Inflammatory macrophage (primary cell): ENCODE results near the gene GM2A.
A peak's percentile ranks its signal among the peaks of the same experiment; 100 is the strongest.
"Not testable (repeated sequence)": the region's sequence is repeated elsewhere in the genome, so short reads cannot be mapped to it uniquely, and the experiment has no call there.

Experiments used
- DNase-seq, 2 donors: peaks; one replicate each; pipeline ENCODE4 v3.0.0-alpha.2; 2020 to 2022

GM2A gene

DNA sequence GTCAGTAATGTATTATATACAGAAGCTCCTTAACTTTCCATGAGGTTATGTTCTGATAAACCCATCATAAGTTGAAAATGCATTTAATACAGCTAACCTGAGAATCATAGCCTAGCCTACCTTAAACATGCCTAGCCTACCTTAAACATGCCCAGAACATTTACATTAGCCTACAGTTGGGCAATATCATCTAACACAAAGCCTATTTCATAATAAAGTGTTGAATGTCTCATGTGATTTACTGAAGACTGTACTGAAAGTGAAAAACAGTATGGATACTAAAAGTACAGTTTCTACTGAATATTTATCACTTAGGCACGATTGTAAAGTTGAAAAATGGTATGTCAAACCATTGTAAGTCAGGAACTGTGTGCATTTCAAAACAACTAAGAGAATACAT, 1.6 kb downstream of the GM2A start:
- peak in 1 of 2 donors; percentile 37 for DNase-seq

DNA sequence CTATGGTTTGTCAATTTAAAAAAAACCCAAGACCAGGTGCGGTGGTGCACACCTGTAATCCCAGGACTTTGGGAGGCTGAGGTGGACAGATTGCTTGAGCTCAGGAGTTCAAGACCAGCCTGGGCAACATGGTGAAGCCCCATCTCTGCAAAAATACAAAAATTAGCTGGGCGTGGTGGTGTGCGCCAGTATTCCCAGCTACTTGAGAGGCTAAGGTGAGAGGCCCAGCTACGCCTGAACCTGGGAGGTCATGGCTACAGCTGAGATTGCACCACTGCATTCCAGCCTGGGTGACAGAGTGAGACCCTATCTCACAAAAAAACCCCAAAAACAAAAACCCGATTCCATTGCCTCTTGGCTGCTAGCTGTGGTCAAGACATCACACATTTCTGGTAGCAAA, 2.0 kb downstream of the GM2A start:
- DNase-seq: not testable (repeated sequence)

DNA sequence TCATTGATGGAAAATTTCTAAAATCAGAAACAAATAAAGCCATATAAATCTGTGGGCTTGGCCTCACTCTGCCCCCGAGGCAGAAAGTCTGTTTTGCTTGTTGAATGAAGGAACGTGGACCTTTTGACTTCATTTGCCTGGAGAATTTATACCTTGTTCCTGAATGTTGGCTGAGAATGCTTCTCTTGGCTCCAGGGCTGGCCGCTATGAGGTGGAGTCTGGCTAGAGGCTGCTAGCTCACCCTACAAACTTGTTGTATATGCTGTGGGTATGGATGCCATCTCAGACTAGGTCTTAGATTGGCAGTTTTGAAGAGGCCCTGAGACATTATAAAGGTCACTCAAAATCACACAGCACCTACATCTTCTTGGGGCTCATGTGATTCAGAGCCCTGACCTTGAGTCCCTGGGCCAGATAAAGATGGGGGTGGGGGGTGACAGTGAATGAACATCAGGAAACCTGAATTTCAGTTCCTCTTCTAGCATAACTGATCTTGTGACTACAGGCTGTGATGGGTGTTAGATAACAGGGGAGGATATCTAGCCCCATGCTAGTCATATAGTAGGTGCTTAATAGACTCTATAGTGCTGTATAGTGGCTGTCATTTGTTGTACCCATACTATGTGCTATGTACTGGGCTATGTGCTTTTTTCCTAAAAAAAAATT, 2.8 kb downstream of the GM2A start:
- peak; percentile 82 to 87 for DNase-seq

GRCh38 chr5:151257731-151258181, 4.8 kb downstream of the GM2A start:
- peak; percentile 71 to 83 for DNase-seq

DNA sequence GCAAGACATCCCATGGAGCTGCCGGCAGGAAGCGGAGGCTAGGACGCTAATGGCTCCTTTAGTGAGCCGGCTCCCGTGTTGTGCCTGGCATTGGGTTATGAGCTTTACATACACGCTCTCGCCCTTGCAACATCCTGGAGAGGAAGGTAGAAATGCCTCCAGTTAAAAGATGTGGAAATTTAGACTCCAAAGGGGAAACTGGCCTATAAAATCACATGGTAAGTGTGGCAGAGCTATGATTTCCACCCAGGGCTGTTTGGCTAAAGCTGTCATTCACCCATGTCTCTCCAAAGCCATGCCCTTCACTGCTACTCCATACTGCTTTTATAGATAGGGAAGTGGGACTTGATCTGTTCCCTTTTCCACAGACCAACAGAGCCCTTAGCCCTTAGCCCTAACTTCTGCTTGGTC, 5.2 kb downstream of the GM2A start:
- peak; percentile 95 to 97 for DNase-seq

- peak; percentile 71 to 91 for DNase-seq
These were observed 5.8 kb downstream of the GM2A start for GRCh38 chr5:151258816-151259215.

DNA sequence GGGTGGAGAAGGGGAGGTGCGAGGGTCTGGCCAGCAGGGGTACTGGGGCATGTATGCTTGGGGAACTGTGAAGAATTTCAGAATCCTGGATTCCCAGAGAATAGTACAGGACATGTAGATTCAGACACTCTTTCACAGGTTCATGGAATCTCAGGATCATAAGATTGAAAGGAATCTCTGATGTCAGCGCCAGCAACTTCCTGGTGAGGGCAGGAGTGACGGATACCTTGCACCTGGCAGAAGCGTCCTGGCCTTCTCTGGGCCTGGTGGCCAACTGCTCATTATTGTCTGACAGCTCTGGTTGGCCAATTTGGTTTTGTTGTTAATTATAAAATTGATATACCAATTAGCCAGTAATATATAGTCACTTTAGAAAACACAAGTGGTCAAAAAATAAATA, 6.9 kb downstream of the GM2A start:
- DNase-seq: no peak

GRCh38 chr5:151262532-151262931, 9.5 kb downstream of the GM2A start:
- no peak for DNase-seq

DNA sequence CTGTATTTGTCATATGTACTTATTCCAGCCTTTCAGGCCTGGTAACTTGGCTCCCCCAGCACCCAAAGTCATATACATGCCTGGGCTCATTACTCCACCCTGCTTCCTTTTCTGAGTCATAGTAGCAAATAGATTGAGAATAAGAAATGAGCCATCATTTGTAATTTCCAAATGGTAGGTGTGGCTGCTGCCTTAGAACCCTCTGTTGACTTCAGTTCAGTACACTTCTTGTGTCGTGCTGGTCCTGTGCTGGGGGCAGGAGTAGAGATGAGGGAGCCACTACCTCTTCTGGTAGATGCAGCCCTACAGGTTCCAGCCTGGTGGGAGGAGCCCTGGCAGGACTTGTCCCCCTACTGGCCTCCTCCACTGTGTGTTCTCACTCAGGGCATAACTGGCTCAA, 11.1 kb downstream of the GM2A start:
- DNase-seq: peak; percentile 46 to 70

DNA sequence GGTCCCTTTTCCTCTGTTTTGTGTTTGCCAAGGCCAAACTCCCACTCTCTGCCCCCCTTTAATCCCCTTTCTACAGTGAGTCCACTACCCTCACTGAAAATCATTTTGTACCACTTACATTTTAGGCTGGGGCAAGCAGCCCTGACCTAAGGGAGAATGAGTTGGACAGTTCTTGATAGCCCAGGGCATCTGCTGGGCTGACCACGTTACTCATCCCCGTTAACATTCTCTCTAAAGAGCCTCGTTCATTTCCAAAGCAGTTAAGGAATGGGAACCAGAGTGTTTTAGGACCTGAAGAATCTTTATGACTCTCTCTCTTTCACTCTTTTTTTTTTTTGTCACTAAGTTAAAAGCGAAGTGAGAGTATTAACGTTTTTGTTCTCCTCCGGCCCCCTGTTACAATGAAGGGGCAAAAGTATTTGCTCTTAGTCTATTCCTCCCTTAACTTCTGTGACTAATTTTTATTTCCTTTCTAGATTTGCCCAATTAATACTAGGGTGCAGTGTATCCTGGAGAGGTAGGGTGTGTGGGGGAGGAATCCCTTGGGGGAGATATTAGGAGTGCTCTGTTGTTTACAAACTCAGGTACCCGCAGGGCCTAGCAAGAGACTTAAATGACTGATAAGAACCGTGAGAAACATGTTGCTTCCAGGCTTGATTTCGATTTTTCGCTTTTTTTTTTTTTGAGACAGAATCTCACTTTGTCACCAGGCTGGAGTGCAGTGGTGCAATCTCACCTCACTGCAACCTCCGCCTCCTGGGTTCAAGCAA, 14.7 kb downstream of the GM2A start:
- DNase-seq: no peak

GRCh38 chr5:151270599-151270998, 17.6 kb downstream of the GM2A start:
- peak; percentile 48 to 56 for DNase-seq

GRCh38 chr5:151271336-151271735, 18.4 kb downstream of the GM2A start:
- peak in 1 of 2 donors; percentile 65 for DNase-seq

GRCh38 chr5:151274666-151275065, 21.7 kb downstream of the GM2A start:
- DNase-seq: no peak

DNA sequence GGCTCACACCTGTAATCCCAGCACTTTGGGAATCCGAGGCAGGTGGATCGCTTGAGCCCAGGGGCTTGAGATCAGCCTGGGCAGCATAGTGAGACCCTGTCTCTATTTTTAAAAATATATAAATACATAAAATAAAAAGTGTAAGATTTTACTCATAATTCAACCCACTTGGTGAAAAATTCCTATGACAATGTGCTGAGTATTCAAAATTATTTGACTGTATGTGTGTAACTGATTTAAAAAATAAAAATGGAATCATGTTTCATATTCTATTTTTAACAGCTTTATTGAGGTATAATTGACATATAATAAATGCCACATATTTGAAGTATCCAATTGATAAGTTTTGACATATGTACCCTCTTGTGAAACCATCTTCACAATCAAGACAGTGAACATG, 22.8 kb downstream of the GM2A start:
- no peak for DNase-seq

GRCh38 chr5:151278845-151279244, 25.9 kb downstream of the GM2A start:
- no peak for DNase-seq

DNA sequence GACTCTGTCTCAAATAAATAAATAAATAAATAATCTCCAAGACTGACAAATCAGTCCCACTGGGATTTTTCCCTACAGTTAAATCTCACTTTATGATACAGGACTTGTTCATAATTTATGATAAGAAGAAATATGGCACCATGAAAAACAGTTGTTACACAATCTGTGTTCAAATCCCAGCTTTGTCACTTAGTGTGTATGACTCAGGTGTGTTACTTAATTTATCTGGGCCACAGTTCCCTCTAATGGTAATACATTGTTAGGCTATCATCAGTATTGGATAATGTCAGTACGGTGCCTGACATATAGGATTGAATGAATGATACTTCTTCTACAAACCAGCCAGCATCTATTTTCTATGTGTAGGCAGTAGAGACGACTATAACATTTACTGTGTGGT, 27.5 kb downstream of the GM2A start:
- DNase-seq: no peak

- DNase-seq: no peak
These were observed 28.1 kb downstream of the GM2A start for GRCh38 chr5:151281001-151281639.

DNA sequence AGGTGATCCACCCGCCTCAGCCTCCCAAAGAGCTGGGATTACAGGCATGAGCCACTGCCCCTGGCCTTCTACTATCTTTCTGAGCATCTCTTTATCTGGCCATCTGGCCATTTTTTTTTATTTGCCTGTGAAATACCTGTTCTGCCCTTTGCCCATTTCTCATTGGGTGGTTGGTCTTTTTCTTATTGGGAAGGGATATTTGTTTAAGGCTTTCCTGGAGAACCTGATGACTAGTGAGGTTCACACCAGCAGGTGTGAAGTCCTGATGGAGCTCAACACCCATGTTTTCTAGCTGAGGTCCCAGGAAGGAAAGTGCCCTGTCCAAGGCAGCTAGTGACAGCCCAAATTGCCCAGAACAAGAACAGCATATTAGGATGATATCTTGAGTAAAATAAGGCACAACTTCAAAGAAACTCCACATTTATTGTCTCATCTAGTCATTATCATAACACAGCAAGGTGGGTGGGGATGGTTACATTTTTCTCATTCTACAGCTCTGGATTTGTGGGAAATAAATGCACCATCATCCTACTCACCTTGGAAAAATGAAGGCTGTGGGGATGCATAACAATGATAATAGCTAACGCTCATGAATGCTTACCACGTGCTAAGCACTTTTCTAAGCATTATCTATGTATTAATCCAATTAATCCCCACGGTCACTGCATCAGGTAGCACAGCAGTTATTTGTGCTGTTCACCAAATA, 30.3 kb downstream of the GM2A start:
- DNase-seq: no peak

- DNase-seq: peak in 1 of 2 donors; percentile 15
These were observed 31.5 kb downstream of the GM2A start for GRCh38 chr5:151284392-151284967.

DNA sequence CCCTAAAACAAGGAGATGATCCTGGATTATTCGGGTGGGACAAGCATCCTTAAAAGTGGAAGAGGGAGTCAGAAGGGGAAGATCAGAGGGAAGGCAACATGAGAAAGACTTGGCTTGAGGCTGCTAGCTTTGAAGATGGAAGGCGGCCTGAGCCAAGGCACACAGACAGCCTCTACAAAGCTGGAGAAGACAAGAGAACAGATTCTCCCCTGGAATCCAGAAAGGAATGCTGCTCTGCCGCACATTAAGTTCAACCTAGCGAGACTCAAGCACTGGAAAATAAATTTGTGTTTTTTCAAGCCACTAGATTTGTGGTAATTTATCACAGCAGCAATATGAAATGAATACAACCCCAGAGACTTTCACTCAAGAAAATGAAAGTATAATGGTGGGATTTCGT, 32.7 kb downstream of the GM2A start:
- DNase-seq: no peak

- no peak for DNase-seq
These were observed 33.3 kb downstream of the GM2A start for GRCh38 chr5:151286246-151286645.

- no peak for DNase-seq
These were observed 35.2 kb downstream of the GM2A start for GRCh38 chr5:151288180-151288579.

- no peak for DNase-seq
These were observed 40.6 kb downstream of the GM2A start for GRCh38 chr5:151293624-151294023.
